ENCODE data around the gene ZNF410. TPM values are rescaled to one million over a fixed set of nuclear protein-coding genes. Genes with fewer than 3 reads are reported as not detected.

ZNF410 gene
- total RNA-seq, 1 experiment from 2014 or later = 37.6 TPM

DNA sequence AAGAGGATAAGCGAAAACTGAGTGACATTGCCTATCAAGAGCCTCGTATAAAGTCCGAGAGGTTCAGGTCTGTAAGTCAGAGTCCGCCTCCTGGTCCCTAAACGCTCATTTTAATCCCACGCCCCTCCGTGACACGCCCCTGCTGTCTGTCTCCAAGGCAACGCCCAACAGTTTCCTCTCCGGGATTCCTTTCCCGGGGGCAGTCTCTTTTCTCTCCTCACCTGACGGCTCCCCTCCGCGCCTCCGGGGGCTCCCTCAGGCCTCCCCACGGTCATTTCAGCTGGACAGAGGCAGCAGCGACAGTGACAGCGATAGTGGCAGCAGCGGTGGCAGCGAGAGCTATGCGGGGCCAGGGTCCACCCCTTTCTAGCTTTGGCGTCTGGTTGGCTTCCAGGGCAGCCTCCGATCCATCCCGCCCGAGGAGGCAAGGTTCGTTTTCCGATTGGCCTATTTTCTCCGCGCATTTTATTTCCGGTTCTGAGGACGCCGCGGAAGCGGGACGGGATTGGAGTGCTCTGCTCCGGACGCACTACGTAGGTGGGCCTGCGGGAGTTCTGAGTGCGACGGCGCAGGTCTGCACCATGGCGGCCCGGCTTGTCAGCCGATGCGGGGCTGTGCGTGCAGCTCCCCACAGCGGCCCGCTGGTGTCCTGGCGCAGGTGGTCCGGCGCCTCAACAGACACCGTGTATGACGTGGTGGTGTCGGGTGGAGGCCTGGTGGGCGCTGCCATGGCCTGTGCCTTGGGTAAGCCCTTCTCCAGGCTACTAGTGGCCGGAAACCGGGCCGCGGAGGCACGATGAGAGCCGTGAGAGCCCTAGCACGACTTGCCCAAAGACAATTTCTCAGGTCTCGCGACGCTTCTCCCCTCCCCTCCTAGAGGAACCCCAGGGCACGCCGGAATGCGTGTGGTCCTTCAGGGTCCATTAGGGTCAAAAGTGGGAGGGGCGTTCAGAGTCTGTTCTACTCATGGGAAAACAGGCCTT, 63.4 kb downstream of the ZNF410 start, which contains the start of the genes COQ6 and FAM161B (continued):
- TF ChIP-seq ATF3 (IDR thresholded peaks at IDR 0.05) (no peak), EZH2phosphoT487 (IDR thresholded peaks at IDR 0.05; ENCODE audit: borderline replicate concordance) (no peak), ZNF274 (IDR thresholded peaks at IDR 0.05; ENCODE audit: low read depth, low read length) (no peak), POLR2AphosphoS5 (IDR thresholded peaks at IDR 0.05; ENCODE audit: low read depth, low read length) (peak; percentile 69)

GRCh38 chr14:73953731-73954130, 67.1 kb downstream of the ZNF410 start:
- Histone ChIP-seq H4K20me1 (ENCODE audit: insufficient read depth) (no peaks in the 10 kb centered on the region), H3K9me2 (ENCODE audit: insufficient read depth) (no peaks in the 10 kb centered on the region), H3K79me2 (ENCODE audit: insufficient read depth, low read length) (no peaks in the 10 kb centered on the region; the same call in 1 of the 2 replicates), H3K36me3 (ENCODE audit: control insufficient read depth in 1 of 2, insufficient read depth in 2 of 2, low read length in 2 of 2) (peaks cover 8% of the 10 kb centered on the region in 2 experiments; a peak in 3 of 4 replicates), H3K4me3 (replicated peaks in 1 of 2; ENCODE audit: low read depth in 1 of 2, low read length in 2 of 2) (no peak overlapping the region), H3K9ac (ENCODE audit: low read length) (no peak overlapping the region), H3K9me3 (ENCODE audit: control insufficient read depth in 1 of 2, insufficient read depth in 1 of 2, low read depth in 1 of 2, low read length in 2 of 2) (no peaks in the 10 kb centered on the region), H3K4me2 (ENCODE audit: low read length) (no peak overlapping the region), H2AFZ (ENCODE audit: low read depth, low read length, poor library complexity, severe bottlenecking) (no peak overlapping the region), H3K27me3 (ENCODE audit: insufficient read depth, low read length) (no peaks in the 10 kb centered on the region), H3K4me1 (ENCODE audit: control insufficient read depth in 1 of 2, insufficient read depth in 2 of 2, low read length in 2 of 2) (peaks cover 4 to 17% of the 10 kb centered on the region in 2 experiments; a peak in 2 of 4 replicates), H3K27ac (ENCODE audit: low read depth, low read length) (no peak overlapping the region)
- ChIA-PET POLR2A (no interaction called here), RAD21 (ENCODE audit: low non-redundant PET in 1 of 2, low total read pairs in 2 of 2, uncharacterized antibody in 2 of 2, unreplicated experiment in 2 of 2) (no interaction called here), CTCF (interaction anchor here (1.0 kb wide), 1 partner anchor 225 kb away, joined by 3 read pairs; no protein-coding TSS in a partner anchor)
- no TSS peak for BruUV-seq (replicated peaks)
- ATAC-seq = no peak
- no peak for TF ChIP-seq YY1 (IDR thresholded peaks at IDR 0.05; ENCODE audit: extremely low read depth, insufficient replicate concordance, low read depth, low read length)
- TF ChIP-seq EZH2phosphoT487 (IDR thresholded peaks at IDR 0.05; ENCODE audit: borderline replicate concordance) = no peak
- no peak for TF ChIP-seq REST (IDR thresholded peaks at IDR 0.05; ENCODE audit: low read depth)
- no peak for TF ChIP-seq RAD21 (IDR thresholded peaks at IDR 0.05; ENCODE audit: low read depth)
- no peak for TF ChIP-seq SRF (IDR thresholded peaks at IDR 0.05; ENCODE audit: low read depth)
- TF ChIP-seq SIN3A (IDR thresholded peaks at IDR 0.05; ENCODE audit: low read depth) = no peak
- no peak for TF ChIP-seq ZNF274 (IDR thresholded peaks at IDR 0.05; ENCODE audit: low read depth, low read length)
- no peak for TF ChIP-seq CBX3 (IDR thresholded peaks at IDR 0.05; ENCODE audit: low read depth)
- TF ChIP-seq, protein P1, sequence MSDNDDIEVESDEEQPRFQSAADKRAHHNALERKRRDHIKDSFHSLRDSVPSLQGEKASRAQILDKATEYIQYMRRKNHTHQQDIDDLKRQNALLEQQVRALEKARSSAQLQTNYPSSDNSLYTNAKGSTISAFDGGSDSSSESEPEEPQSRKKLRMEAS (IDR thresholded peaks at IDR 0.05) = no peak
- TF ChIP-seq EZH2 (IDR thresholded peaks at IDR 0.05) = no peak
- TF ChIP-seq EGR1 (IDR thresholded peaks at IDR 0.05; ENCODE audit: low read depth) = no peak
- TF ChIP-seq CEBPB (IDR thresholded peaks at IDR 0.05; ENCODE audit: low read depth) = no peak
- no peak for TF ChIP-seq ATF3 (IDR thresholded peaks at IDR 0.05)
- no peak for DNase-seq (ENCODE audit: low read depth, low spot score)
- intact Hi-C loops (cut with micrococcal nuclease) = loop anchor here (5.0 kb wide), 2 partner anchors 64 to 226 kb away; partner anchors contain the start of genes BBOF1 and ENTPD5

Measured in HCT116 (cell line).